Uterus (tissue), 2 donors: ENCODE measurements around the gene ZCWPW1.

Experiments
- CTCF ChIP-seq, 4 experiments: fragments of 200-600 bp in 2 of 4; fragments of 450-650 bp in 2 of 4; sonication (generic) in 2 of 4; IDR thresholded peaks; one replicate each; pipeline ENCODE4 v1.5.1; 2016 to 2019; ENCODE audit warnings: antibody characterized with exemption in 4 of 4, mild to moderate bottlenecking in 2 of 4, moderate library complexity in 1 of 4
- POLR2A ChIP-seq, 2 donors: fragments of 450-650 bp; IDR thresholded peaks; one replicate each; pipeline ENCODE4 v1.6.1; 2016; ENCODE audit warnings: antibody characterized with exemption in 2 of 2, mild to moderate bottlenecking in 1 of 2, moderate library complexity in 1 of 2

DNA sequence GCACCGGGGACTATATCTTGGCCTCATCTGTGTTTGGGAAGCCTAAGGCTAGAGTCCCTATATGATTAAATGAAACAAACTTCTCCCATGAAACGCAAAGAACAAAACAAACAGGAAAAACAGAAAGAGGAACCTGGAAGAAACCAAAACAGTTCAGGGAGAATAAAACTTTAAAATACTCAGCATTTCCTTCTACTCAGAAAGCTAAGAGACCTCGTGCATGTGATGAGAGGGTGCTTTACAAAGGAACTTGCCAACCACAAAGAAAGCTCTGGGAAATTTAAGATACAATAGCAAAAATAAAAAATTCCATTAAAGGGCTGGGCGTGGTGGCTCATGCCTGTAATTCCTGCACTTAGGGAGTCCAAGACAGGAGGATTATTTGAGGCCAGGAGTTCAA lies 48.3 kb downstream of the ZCWPW1 start:
- TF ChIP-seq CTCF (IDR thresholded peaks at IDR 0.05) (no peak), POLR2A (IDR thresholded peaks at IDR 0.05) (no peak)
